Measurements from ENCODE around the gene PPT1. TPM values are rescaled to one million over a fixed set of nuclear protein-coding genes. Genes with fewer than 3 reads are reported as not detected.
A peak's percentile ranks its signal among the peaks of the same experiment; 100 is the strongest.

Gene PPT1
- total and polyA plus RNA-seq, 2 of the 13 experiments (the other 11 are each of a cell fraction or from before 2014, with no cell fraction given): 129 TPM

- TF ChIP-seq ZBTB40 (IDR thresholded peaks at IDR 0.05) (peak; percentile 80), ZBTB40 (CRISPR knock-in tag; IDR thresholded peaks at IDR 0.05) (no peak), TCF7L2 (IDR thresholded peaks at IDR 0.05; ENCODE audit: low read depth, low read length) (no peak), YEATS2 (CRISPR knock-in tag; IDR thresholded peaks at IDR 0.05; ENCODE audit: borderline replicate concordance) (peak; percentile 76; the same call in 1 of the 2 replicates), TRIM24 (CRISPR knock-in tag; IDR thresholded peaks at IDR 0.05) (no peak), THAP9 (CRISPR knock-in tag; IDR thresholded peaks at IDR 0.05; ENCODE audit: borderline replicate concordance) (peak; percentile 81; the same call in 1 of the 2 replicates), HOXA9 (CRISPR knock-in tag; IDR thresholded peaks at IDR 0.05; ENCODE audit: borderline replicate concordance) (0 out of 2 replicates have a peak, but pooled peaks have one; percentile 50), POLR2A (IDR thresholded peaks at IDR 0.05; ENCODE audit: insufficient read depth in 1 of 2, low read depth in 2 of 2, low read length in 2 of 2) (peak; percentile 57 to 87), PRDM10 (CRISPR knock-in tag; IDR thresholded peaks at IDR 0.05; ENCODE audit: low read depth) (peak; percentile 34; the same call in 1 of the 2 replicates), NCOA1 (CRISPR knock-in tag; IDR thresholded peaks at IDR 0.05) (no peak), NFYB (CRISPR knock-in tag; IDR thresholded peaks at IDR 0.05) (peak; percentile 75), STAG1 (CRISPR knock-in tag; IDR thresholded peaks at IDR 0.05) (no peak), PHF5A (CRISPR knock-in tag; IDR thresholded peaks at IDR 0.05; ENCODE audit: low read depth, unreplicated experiment) (no peak)
Measured at GRCh38 chr1:40040511-40041465, 56.3 kb downstream of the PPT1 start, which contains the start of gene CAP1 (continued).
